Mesenchymal stem cell (in vitro differentiated cells and primary cell): ENCODE data around the gene C19orf47.

Experiments
- DNase-seq: peaks from one replicate; pipeline ENCODE4 v3.0.0-alpha.2; 2013
- H2AFZ ChIP-seq: one replicate; pipeline ENCODE4 v1.6.1; 2013; ENCODE audit warnings: low read depth, mild to moderate bottlenecking, control low read depth, inconsistent platforms, low read length, moderate library complexity
- H2AK5ac ChIP-seq: 2 replicates; pipeline ENCODE4 v1.6.1; 2013; ENCODE audit warnings: low read length, moderate library complexity, mild to moderate bottlenecking, inconsistent platforms; ENCODE audit not compliant: severe bottlenecking
- H2BK120ac ChIP-seq: one replicate; pipeline ENCODE4 v1.6.1; 2013; ENCODE audit warnings: low read depth, mild to moderate bottlenecking, inconsistent platforms, low read length, moderate library complexity
- H2BK12ac ChIP-seq, 2 experiments: one replicate each; pipeline ENCODE4 v1.6.1; 2013; ENCODE audit warnings: inconsistent platforms in 2 of 2, low read length in 2 of 2, mild to moderate bottlenecking in 2 of 2, moderate library complexity in 2 of 2, control low read depth in 1 of 2
- H2BK15ac ChIP-seq: one replicate; pipeline ENCODE4 v1.6.1; 2013; ENCODE audit warnings: mild to moderate bottlenecking, low read depth, inconsistent platforms; ENCODE audit not compliant: poor library complexity, severe bottlenecking
- H2BK5ac ChIP-seq: 2 replicates; pipeline ENCODE4 v1.6.1; 2013; ENCODE audit warnings: low read depth, mild to moderate bottlenecking, low read length, control low read depth, inconsistent platforms; ENCODE audit not compliant: poor library complexity, severe bottlenecking
- H3K14ac ChIP-seq, 2 experiments: one replicate each; pipeline ENCODE4 v1.6.1; 2013; ENCODE audit warnings: inconsistent platforms in 2 of 2, low read length in 2 of 2, control low read depth in 1 of 2, mild to moderate bottlenecking in 1 of 2, moderate library complexity in 1 of 2
- H3K18ac ChIP-seq, 2 experiments: one replicate each; pipeline ENCODE4 v1.6.1; 2013; ENCODE audit warnings: inconsistent platforms in 2 of 2, low read length in 2 of 2, control low read depth in 1 of 2, low read depth in 1 of 2, mild to moderate bottlenecking in 1 of 2
- H3K23ac ChIP-seq, 2 experiments: one replicate each; pipeline ENCODE4 v1.6.1; 2013; ENCODE audit warnings: inconsistent platforms in 2 of 2, low read length in 2 of 2, mild to moderate bottlenecking in 2 of 2, moderate library complexity in 2 of 2, control low read depth in 1 of 2
- H3K27ac ChIP-seq: 2 replicates; pipeline ENCODE4 v1.5.1; 2013; ENCODE audit warnings: mild to moderate bottlenecking, moderate library complexity, low read length, control low read depth, inconsistent platforms; ENCODE audit not compliant: poor library complexity, severe bottlenecking
- H3K27me3 ChIP-seq, 2 experiments: 2 replicates each; pipeline versions ENCODE4 v1.6.1 to v1.7.0; 2013; ENCODE audit warnings: low read length in 2 of 2, mild to moderate bottlenecking in 2 of 2, moderate library complexity in 2 of 2, control low read depth in 1 of 2, inconsistent platforms in 1 of 2; ENCODE audit not compliant: control insufficient read depth in 1 of 2, insufficient read depth in 1 of 2
- H3K36me3 ChIP-seq, 2 experiments: 2 replicates each; pipeline versions ENCODE4 v1.6.1 to v1.7.0; 2013; ENCODE audit warnings: low read length in 2 of 2, control low read depth in 1 of 2, inconsistent platforms in 1 of 2, low read depth in 1 of 2, mild to moderate bottlenecking in 1 of 2; ENCODE audit not compliant: insufficient read depth in 2 of 2, control insufficient read depth in 1 of 2
- H3K4ac ChIP-seq, 2 experiments: one replicate each; pipeline ENCODE4 v1.6.1; 2013; ENCODE audit warnings: inconsistent platforms in 2 of 2, low read length in 2 of 2, mild to moderate bottlenecking in 2 of 2, moderate library complexity in 2 of 2, control low read depth in 1 of 2, low read depth in 1 of 2
- H3K4me1 ChIP-seq: 2 replicates; pipeline ENCODE4 v1.6.1; 2013; ENCODE audit warnings: low read depth, low read length, control low read depth; ENCODE audit not compliant: control insufficient read depth, insufficient read depth
- H3K4me2 ChIP-seq: 2 replicates; pipeline ENCODE4 v1.6.1; 2013; ENCODE audit warnings: low read length, mild to moderate bottlenecking, inconsistent platforms; ENCODE audit not compliant: poor library complexity, severe bottlenecking
- H3K4me3 ChIP-seq, 2 experiments: 2 replicates each; pipeline versions ENCODE4 v1.5.1 to v1.7.0; 2013; ENCODE audit warnings: low read length in 2 of 2, mild to moderate bottlenecking in 2 of 2, control low read depth in 1 of 2, low read depth in 1 of 2; ENCODE audit not compliant: insufficient read depth in 1 of 2
- H3K79me1 ChIP-seq: replicated peaks from 2 replicates; pipeline ENCODE4 v1.6.1; 2013; ENCODE audit warnings: mild to moderate bottlenecking, control low read depth, low read length, inconsistent platforms; ENCODE audit not compliant: poor library complexity, severe bottlenecking
- H3K9ac ChIP-seq: 2 replicates; pipeline ENCODE4 v1.7.0; 2013; ENCODE audit warnings: mild to moderate bottlenecking, low read length, moderate library complexity
- H3K9me3 ChIP-seq: 2 replicates; pipeline ENCODE4 v1.7.0; 2013; ENCODE audit warnings: mild to moderate bottlenecking, low read length; ENCODE audit not compliant: control insufficient read depth
- H4K8ac ChIP-seq: one replicate; pipeline ENCODE4 v1.6.1; 2013; ENCODE audit warnings: inconsistent platforms, mild to moderate bottlenecking, low read length, moderate library complexity
- H4K91ac ChIP-seq: one replicate; pipeline ENCODE4 v1.6.1; 2013; ENCODE audit warnings: mild to moderate bottlenecking, low read length, inconsistent platforms
- WGBS: methylation state at CpG from one replicate; pipeline ENCODE4 v1.1.7; 2013; ENCODE audit warnings: mixed read lengths; 5-methylcytosine and 5-hydroxymethylcytosine counted together

The C19orf47 gene

GRCh38 chr19:40313229-40313983 is 34.8 kb downstream of the C19orf47 start:
- Histone ChIP-seq H2AK5ac (no peak overlapping the region), H2BK15ac (no peak overlapping the region), H3K4me2 (no peak overlapping the region), H3K27me3 (no peaks in the 10 kb centered on the region), H4K91ac (no peak overlapping the region), H2BK120ac (no peak overlapping the region), H3K79me1 (peaks cover 3% of the 10 kb centered on the region), H3K27ac (no peak overlapping the region), H4K8ac (no peak overlapping the region), H2BK12ac (no peak overlapping the region), H3K9me3 (no peaks in the 10 kb centered on the region), H3K4ac (no peak overlapping the region), H2AFZ (no peak overlapping the region), H3K18ac (no peak overlapping the region), H3K36me3 (peaks cover 16 to 22% of the 10 kb centered on the region in 2 experiments), H3K9ac (no peak overlapping the region), H2BK5ac (no peak overlapping the region), H3K14ac (no peak overlapping the region), H3K4me1 (no peaks in the 10 kb centered on the region), H3K4me3 (no peak overlapping the region), H3K23ac (no peak overlapping the region)
- DNase-seq: no peak
- 96% methylated on average over 9 of the region's 9 CpGs for WGBS

GRCh38 chr19:40312533-40312932 is 35.7 kb downstream of the C19orf47 start:
- no peak overlapping the region for H2BK15ac ChIP-seq
- no peak for DNase-seq
- 100% methylated on average over 1 of the region's 2 CpGs for WGBS
- no peak overlapping the region for H3K14ac ChIP-seq
- H3K23ac ChIP-seq: no peak overlapping the region
- H3K4me2 ChIP-seq: no peak overlapping the region
- no peak overlapping the region for H2AK5ac ChIP-seq
- no peak overlapping the region for H3K9ac ChIP-seq
- no peaks in the 10 kb centered on the region for H3K4me1 ChIP-seq
- peaks cover 13 to 16% of the 10 kb centered on the region in 2 experiments for H3K36me3 ChIP-seq
- peaks cover 1% of the 10 kb centered on the region for H3K79me1 ChIP-seq
- H4K91ac ChIP-seq: no peak overlapping the region
- H2BK5ac ChIP-seq: no peak overlapping the region
- H2AFZ ChIP-seq: no peak overlapping the region
- H3K18ac ChIP-seq: no peak overlapping the region
- no peak overlapping the region for H2BK120ac ChIP-seq
- H3K27me3 ChIP-seq: no peaks in the 10 kb centered on the region
- H3K4me3 ChIP-seq: no peak overlapping the region
- no peak overlapping the region for H4K8ac ChIP-seq
- H3K4ac ChIP-seq: no peak overlapping the region
- no peak overlapping the region for H2BK12ac ChIP-seq
- H3K9me3 ChIP-seq: no peaks in the 10 kb centered on the region
- no peak overlapping the region for H3K27ac ChIP-seq

- Histone ChIP-seq H3K4me2 (no peak overlapping the region), H4K91ac (no peak overlapping the region), H3K4me3 (no peak overlapping the region), H3K79me1 (peaks cover 1% of the 10 kb centered on the region), H3K27ac (no peak overlapping the region), H2BK15ac (no peak overlapping the region), H3K18ac (no peak overlapping the region), H3K4ac (no peak overlapping the region), H3K27me3 (no peaks in the 10 kb centered on the region), H3K36me3 (peaks cover 0 to 5% of the 10 kb centered on the region in 2 experiments), H3K14ac (no peak overlapping the region), H3K4me1 (no peaks in the 10 kb centered on the region), H2BK120ac (no peak overlapping the region), H2BK5ac (no peak overlapping the region), H4K8ac (no peak overlapping the region), H3K9me3 (no peaks in the 10 kb centered on the region), H3K9ac (no peak overlapping the region), H2AK5ac (no peak overlapping the region), H2AFZ (no peak overlapping the region), H2BK12ac (no peak overlapping the region), H3K23ac (no peak overlapping the region)
- no peak for DNase-seq
- no CpG with 5 or more reads among the region's 1 CpG for WGBS
These were observed 38.5 kb downstream of the C19orf47 start for GRCh38 chr19:40309666-40310065.

GRCh38 chr19:40305403-40305802 is 42.8 kb downstream of the C19orf47 start:
- H2BK5ac ChIP-seq: no peak overlapping the region
- no peak overlapping the region for H3K14ac ChIP-seq
- H3K18ac ChIP-seq: no peak overlapping the region
- H4K91ac ChIP-seq: no peak overlapping the region
- no peak overlapping the region for H2BK15ac ChIP-seq
- H2AFZ ChIP-seq: no peak overlapping the region
- H3K4ac ChIP-seq: no peak overlapping the region
- H3K9me3 ChIP-seq: no peaks in the 10 kb centered on the region
- H3K23ac ChIP-seq: no peak overlapping the region
- H3K79me1 ChIP-seq: no peaks in the 10 kb centered on the region
- H2BK120ac ChIP-seq: no peak overlapping the region
- no peak overlapping the region for H3K9ac ChIP-seq
- H3K27me3 ChIP-seq: no peaks in the 10 kb centered on the region
- peaks cover 2% of the 10 kb centered on the region for H3K4me1 ChIP-seq
- no peak overlapping the region for H3K27ac ChIP-seq
- H2BK12ac ChIP-seq: no peak overlapping the region
- no peak overlapping the region for H3K4me2 ChIP-seq
- no peak overlapping the region for H2AK5ac ChIP-seq
- 26% methylated on average over 5 of the region's 5 CpGs for WGBS
- H3K4me3 ChIP-seq: no peak overlapping the region
- peak; percentile 86 for DNase-seq
- H3K36me3 ChIP-seq: no peaks in the 10 kb centered on the region
- no peak overlapping the region for H4K8ac ChIP-seq
